Measurements from ENCODE around the gene PRIMA1.

PRIMA1 gene

DNA sequence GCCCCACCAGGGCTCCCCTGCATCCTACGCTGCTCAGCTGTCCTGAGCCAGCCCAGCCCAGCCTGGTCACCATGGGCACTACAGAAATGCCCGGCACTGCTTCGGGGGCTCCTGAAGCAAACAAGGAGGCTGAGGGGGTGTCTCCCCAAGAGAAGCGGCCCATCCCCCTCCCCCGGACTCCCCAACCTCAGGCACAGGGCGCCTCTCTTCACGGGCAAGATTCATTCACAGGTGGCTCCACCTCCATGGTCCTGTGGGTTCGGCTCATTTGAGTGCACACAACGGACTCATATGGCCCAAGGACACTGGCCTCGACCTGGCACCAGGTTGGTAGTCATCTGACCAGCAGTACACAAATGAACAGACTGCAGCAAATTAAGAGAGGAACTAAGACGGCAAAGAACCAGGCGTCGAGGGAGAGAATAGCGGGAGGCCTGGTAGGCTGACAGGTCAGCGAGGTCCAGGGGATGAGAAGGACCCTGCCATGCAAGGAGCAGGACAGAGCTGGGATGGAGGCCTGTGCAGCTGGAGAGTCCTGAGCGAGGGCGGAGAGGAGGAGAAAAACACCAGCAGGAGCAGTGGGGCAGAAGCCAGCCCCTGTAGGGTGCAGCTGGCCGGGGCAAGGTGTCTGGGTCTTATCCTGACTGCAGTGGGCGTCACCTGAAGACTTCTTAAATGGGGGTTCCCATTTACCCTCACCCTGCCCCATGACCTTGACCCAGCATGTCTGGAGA, 60.2 kb downstream of the PRIMA1 start:
- DNase-seq: no peak

DNA sequence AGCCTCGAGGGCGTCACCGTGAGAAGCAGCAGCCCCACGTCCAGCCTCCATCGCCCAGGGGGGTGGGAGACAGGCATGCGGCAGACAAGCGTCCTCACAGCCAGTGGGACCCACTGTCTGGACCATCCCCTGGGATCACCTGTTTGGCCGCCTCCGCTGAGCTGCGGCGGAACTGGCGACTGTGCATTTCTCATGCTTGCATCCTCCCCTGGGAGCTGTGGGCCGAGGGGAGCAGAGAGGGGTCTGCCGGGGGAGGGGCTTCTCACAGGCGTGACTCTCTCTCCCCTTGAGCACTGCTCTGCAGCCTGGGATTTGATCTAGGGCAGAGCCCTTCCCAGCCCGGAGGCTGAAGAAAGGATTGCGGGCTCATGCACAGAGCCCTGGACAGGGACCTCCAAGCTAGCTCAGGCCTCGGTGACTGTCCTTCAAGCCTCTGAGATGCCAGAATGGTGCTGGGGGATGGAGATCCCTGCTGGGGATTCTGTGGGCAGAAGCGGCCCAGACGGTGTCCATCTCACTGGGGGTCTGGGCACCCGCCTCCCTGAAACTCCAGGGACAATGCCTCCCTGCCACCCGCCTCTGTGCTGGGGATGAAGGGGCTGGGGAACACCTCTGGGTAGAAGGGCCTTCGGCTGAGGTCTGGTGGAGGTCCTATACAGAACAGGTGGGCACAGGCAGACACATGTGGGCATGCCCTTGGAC, 61.1 kb downstream of the PRIMA1 start:
- no peak for DNase-seq

DNA sequence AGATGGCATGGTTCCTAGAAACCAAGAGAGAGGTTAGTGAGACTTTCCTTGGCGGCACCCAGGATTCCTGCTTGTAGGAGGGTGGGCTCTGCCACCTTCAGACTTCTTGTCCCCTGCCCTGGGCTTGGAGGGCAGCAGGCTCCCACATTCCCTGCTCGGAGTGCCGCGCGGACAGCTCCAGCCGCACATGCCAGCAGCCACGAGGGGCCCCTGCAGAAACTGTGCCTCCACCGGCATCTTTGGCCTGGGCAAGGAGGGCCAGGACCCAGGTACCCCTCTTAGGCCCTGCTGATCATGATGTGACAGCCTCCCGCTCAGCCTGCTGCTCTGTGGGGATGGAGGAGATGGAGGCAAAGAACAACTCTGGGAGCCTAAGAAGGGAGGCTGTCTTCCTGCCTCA, 62.3 kb downstream of the PRIMA1 start:
- no peak for DNase-seq

DNA sequence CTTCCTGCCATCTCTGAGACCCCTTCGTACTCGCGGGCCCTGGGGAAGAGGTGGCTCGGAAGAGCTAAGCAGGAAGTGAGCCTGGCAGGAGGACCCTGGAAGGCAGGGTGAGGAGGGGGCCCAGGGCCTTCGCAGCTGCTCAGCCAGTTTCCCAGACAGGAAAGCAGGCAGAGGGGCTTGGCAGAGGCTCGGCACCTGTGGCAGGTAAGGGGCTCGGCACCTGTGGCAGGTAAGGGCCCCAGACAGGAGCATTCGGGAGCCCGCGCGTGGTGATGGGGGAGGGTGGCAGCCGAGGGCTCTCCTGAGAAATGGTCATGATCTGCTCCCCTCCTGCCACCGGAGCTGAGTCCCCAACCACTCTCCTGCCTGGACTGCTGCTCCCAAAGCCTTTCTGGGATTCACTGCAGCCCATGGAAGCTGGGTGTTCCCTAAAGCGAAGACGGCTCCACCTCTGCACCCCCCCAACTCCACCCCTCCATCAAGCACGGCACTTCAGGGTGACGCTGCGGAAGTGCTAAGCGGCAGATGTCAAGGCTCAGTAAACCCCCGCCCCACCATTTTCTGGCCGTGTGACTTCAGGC, 63.2 kb downstream of the PRIMA1 start:
- DNase-seq: no peak

DNA sequence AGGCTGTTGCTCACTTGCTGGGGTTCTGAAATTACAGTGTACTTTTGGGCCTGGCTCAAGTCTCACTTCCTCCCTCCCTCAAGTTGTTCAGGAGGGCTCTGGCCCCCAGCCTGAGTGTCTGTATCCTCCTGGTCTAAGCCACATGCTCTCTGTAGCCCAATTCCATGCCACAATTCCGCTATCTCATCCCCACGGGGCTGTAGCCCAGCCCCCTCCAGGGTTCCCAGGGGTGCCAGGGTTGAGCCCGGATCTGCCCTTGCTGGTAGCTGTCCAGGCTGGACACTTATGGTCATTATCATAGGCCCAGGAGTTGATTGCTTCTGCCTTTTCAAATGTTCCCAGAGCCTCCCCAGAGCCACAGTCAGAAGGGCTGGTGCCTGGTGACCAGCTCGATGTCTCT, 65.3 kb downstream of the PRIMA1 start:
- DNase-seq: peak; percentile 36

DNA sequence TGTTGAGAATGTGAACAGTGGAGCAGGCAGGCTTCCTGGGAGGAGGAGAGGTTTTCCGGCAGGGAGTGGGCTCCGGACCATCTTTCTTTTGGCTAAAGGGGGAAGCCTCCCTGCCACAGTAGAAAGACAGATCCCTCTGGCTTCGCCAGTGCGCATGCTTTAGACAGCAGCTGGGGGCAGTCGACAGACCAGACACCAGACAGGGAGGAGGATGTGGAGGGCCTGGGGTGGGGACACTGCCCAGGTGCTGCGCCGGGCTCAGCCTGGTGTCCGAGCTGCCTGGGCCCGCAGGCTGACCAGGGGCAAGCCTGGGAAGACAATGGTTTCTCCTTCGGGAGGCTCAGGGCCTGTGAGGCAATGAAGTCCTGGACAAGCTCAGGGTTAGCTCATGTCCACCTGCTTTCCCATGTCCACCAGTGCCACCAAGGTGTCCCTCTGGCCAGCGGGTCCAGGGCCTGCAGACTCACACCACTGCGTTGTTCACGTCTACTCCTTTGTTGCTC, 67.3 kb downstream of the PRIMA1 start:
- peak; percentile 40 for DNase-seq

DNA sequence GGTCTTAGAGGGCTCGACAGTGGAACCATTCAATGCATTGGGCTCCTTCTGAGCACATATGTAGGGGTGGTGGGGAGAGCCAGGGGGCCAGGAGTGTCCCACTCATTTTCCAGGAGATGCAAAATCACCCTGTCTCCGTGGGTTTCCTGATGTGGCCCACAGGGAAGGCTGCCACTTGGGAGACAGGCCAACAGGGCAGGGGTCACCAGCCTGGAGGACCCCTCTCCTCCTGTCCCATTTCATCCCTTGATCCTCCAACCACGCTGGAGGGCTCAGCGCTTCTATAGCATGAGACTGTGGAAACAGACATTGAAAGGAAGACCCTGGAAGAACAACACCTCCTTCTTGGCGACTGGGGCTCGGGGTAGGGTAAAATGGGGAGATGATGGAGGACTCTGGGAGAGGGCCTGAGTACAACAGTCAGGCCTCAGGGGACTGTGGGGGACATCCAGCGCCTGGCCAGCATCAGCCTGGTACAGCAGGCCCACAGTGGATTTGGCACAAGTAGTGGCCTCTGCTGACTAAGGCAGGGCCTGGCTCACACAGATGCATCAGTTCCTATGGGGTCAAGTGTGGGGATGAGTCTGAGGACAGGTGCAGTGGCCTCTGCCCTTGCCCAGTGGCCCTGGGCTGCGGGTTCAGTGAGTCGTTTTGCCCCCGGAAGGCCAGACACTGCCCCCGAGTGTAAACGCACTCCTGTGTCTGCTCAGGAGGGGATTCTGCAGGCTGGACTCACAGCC, 68.0 kb downstream of the PRIMA1 start:
- peak; percentile 41 for DNase-seq

DNA sequence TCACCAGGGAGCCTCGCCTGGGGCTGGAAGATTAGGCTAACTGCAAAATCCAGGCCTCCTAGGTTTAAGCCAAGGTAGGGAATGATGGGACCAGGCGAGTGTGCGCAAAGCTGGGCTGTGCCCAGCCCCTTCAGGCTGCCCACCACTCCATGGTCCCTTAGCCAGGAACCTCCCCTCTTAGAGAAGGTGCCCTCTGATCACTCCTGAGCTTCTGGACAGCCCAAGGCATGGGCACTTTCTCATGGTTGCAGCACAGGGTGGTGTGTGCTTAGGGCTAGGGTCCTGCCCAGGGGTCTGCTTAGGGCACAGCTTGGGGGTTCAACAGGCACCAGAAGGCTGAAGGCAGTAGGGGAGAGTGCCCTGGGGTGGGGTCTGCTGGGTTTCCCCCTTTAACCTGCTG, 69.0 kb downstream of the PRIMA1 start:
- peak; percentile 38 for DNase-seq

DNA sequence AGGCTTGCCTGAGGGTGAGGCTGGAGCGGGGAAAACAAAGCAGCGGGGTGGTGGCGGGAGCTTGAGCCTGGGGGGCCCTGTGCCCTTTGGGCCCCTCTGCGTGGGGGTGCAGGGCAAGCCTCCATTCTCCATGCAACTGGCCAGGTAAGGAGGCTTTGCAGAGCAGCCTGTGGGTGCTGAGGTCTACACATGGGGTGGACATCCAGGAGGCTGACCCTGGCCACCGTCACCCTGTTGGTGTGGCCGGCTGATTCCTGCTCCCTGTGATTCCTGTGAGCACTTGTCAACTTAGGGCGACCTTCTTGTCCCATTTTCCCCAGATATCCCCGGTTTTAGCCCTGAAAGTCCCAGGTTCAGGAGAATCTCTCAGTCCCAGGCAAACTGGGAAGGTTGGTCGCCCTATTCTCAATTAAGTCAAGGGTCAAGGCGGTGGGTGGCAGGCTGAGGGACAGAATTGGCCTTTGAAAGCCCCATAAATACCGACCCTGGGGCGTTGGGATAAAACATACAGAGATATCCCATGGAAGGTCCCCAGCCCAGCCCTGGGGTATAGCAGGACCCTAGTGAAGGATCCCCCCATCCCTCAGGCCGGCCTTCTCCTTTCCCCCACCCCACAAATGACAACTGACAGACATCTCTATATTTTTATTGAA, 70.5 kb downstream of the PRIMA1 start:
- DNase-seq: peak; percentile 27

DNA sequence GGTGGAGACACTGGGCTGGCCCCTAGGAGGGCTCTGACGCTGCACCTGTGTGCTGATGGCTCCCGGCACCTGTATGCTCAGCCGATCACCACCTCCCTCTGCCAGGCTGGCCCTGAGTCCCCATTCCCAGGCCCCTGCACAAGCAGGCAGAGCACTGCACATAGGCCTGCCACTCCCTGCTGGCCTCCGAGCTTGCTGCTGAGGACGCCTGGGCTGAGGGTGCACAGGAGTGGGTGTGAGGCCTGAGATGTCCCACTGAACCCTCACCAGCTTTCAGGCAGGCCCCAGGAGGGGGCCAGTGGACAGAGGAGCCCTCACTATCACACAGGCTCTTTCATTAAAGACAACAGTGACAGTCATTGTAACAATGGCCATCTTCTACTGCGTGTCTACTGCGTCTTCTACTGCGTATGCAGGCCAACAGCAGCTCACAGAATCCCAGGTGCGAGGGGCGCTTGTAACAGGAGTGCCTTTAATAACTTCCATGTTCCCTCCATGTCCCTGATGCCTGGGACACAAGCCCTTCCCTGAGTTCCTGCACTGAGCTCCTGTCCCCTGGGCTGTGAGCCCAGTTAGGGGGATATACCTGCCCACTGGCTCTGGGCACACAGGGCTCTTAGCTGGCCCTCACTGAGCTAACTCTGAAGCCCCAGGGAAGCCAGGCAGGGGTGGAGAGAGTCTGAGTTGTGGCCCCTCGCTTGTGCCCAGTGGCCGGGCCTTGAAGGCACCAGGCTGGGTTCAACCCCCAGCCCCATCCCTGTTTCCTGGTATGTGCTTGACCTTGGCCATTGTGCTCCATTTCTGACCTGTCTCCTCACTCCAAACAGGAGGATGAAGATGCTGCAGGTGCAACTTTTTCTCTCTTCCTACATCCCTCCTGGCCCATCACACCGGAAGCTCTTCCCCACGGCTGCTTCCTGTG, 71.3 kb downstream of the PRIMA1 start:
- peak; percentile 42 for DNase-seq

DNA sequence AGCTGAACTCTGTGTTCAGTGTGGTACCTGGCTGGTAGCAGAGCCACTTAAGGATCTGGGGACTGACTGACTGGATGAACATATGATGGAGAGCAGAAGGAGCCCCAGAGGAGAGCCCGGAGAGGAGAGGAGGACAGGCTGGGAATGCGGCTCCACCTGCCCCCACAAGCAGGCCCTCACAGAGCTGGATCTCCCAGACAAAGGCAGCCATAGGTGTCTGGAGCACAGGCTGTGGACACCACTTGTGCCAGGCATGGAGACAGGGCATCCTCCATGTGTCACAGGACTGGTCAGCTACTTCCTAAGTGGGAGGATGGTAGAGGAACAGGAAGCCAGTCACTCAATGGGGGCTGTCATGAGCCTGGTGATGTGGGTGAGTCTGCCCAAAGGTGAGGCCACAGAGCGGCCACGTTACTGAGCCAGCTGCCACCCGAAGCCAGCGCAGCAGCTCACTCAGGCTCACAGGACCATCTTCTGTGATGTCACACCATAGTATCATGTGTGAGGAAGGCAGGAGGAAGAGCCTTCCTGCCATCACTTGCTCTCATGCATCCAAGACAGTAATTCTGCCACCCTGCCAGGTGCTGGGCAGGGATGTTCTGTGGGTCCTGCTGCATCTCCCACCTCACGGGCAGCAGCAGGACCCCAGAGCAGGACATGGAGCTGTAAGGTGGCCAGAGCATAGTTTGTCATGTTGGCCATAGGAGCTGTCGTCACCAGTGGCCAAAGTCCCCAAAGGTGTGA, 72.1 kb downstream of the PRIMA1 start:
- peak; percentile 43 for DNase-seq

DNA sequence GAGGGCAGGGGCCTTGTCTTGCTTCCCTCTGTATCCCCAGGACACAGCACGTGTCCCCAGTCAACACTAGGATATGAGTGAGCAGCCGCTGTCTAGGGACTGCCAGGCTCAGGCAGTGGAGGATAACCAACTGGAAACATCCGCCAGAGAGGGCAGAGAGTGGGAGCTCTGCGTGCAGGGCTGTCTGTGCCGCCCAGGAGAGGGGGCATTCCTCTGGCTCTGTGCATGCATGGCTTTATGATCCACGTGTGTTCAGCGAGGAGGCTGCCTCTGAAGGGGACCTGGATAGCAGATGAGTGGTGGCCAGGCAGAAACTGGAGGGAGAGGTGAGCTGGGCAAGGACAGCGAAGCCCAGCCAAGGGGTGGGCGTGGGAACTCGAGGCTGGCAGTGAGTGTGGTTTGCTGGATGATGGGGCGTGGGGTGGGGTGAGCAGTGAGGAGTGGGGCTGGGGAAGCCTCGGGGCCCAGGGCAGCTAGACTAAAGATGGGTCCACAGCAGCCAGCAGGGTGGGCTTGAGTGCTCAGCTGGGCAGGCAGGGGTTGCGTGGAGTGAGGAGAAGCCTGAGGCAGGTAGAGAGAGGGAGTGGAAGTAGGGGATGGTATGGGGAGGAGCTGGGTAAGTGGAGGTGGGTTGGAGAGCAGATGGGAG, 72.9 kb downstream of the PRIMA1 start:
- peak; percentile 44 for DNase-seq

DNA sequence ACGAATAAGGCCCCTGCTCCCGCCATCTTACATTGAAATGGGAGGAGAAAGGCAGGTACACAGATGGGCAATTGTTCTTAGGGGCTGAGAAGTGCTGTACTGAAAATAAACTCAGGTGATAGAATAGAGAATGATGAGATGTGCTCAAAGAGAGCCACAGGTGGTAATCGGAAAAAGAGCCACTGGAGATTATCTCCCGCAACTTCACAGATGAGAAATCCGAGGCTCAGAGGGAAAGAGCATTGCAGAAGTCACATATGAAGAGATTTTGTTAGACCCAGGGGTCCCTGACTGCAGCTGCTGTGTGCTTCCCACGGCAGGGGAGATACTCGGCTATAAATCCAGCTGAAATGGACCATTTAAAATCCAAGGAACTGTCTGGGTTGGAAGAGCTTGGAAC, 73.7 kb downstream of the PRIMA1 start:
- DNase-seq: no peak

DNA sequence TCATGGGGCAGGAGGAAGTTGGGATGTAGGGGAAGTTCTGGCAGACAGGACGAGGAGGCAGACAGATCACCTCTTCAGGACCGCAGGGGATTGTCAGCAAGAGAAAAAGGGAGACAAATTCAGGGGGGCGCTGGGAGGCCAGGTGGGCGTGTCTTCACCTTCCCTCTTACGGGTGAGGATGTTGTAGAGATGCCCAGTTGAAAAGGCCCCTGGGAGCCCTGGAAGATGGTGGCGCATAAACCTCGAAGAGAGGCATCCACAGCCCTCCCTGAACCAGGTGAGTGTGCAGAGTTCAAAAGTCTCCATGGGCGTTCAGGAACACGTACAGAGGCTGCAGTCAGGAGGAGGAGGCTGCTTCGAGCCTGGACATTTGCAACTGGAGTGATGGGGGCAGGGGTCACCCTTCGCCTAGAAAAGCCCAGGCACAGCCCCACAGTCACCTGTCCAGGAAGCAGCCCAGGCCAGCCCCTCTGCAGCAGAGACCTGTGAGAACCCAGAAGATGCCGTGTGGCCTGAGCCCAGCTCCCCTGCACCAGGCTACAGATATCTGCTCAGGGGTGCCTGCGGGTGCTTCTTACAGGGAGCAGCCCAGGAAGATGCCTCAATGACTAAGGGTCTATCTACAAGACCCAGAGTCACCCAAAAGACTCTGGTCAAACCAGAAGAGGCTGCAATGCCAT, 74.4 kb downstream of the PRIMA1 start:
- DNase-seq: peak; percentile 42

DNA sequence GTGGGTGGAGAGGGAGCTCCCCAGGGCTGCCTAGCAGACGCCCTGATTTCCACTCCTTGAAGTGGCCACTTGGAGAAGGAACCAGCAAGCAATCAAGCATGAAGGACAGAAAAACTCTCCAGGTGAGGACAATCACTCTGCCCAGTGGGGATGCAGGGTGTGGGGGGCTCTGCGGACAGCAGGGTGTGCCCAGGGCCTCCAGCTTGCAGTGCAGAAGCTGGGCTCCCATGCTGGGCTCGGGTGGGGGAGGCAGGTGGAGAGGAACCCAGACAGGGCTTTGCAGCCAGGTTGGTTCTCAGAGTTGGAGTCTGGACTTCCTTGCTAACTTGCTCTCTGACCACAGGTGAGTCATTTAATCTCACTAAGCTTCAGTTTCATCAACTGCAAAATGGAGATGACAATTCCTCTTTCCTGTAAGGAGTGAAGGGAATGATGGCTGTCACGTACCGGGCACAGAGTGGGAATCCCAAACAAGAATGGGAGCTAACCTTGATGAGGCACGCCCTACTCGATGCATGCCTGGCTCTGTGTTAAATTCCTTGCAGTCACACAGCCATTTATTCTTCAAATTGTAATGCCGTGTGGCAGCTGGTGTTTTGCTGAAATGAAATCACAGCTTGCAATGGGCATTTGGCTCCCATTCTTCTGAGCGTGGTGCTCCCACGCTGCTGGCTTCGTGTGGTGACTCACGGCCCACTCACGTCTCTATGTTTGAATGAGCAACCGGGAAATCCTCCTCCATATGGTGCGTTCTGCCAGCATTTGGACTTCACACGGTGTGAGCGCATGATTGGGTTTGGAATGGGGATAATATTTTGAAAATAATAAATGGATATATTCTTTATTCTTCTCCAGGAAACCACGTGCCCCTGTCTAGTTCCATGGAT, 75.2 kb downstream of the PRIMA1 start:
- DNase-seq: peak; percentile 38

DNA sequence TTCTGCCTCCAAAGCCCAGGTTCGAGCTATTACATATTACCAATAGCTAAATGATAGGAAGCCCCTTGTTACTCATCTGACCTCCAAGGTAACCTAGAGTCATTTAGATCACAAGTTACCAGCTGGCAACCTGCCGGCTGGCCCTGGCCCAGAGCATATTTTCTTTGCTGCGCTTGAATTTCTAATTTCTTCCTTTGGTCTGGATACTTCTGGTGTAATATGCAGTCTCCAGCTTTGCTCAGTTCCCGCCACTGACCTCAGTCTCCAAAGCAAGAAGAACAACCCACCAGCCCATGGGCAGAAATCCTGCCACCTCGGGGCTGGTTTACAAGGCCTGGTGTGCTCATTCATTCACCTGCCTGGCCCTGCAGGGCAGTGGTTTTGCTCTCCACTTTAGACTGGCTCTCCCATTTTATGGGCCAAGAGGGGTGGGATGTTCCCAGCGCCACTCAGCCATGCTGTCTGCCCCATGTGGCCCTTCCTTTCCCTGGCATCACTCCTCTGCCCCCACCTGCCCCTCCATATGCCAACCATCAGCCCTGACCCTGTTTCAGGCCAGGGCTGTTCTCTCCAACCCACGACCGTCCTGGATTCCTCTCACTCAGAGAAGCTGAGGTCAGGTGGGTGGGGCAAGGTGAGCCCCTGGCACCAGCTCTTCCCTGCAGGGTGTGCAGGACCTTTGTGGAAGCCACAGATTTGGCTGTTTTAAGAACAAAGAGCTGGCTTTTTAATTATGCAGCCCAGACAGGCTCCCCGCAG, 76.0 kb downstream of the PRIMA1 start:
- DNase-seq: peak; percentile 43

DNA sequence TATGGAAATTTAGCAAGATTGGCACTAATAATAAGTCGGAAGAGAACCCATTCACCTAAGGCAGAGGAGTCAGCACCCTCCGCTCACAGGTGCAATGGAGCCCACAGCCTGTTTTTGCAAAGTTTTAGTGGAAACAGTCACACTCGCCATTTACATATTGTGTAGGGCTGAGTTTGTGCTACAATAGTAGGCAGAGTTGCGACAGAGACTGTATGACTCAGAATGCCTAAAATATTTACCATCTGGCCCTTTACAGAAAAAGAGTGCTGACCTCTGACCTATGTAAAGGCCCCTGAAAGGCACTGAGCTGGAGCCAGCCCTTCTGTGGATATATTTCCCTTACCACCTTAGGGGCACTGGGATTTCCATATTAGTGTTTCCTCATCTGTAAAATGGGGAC, 79.0 kb downstream of the PRIMA1 start:
- no peak for DNase-seq

DNA sequence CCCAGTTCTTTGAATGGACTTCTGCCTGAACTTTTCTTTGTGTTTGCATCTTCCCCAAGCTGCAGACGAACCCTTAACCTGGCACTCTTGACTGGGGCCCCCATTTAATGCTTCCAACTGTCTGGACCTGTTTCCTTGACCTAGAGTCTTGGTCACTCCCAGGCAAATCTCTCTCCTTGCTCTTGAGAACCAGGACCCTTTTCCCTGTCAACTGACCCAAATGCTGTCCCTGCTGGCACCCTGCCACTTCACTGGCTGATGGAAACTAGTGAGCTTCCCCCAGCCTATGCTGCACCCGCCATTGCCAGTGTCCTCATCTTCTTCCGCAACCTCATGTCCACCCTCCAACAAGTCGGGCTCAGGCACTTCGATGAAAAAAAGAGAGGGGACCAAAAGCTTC, 79.5 kb downstream of the PRIMA1 start:
- no peak for DNase-seq
